22Rv1 (cell line): ENCODE results near the gene TPGS2.
A peak's percentile ranks its signal among the peaks of the same experiment; 100 is the strongest.
"Not testable (repeated sequence)": the region's sequence is repeated elsewhere in the genome, so short reads cannot be mapped to it uniquely, and the experiment has no call there.

Experiments
- H3K27ac ChIP-seq: fragments of 450-650 bp; 2 replicates; pipeline ENCODE4 v1.5.1; 2017
- ZFX ChIP-seq: fragments of 450-650 bp; IDR thresholded peaks from 2 replicates; pipeline ENCODE4 v1.6.1; 2017; ENCODE audit warnings: antibody characterized with exemption, borderline replicate concordance
- TF ChIP-seq, protein P1 (sequence below): fragments of 450-650 bp; IDR thresholded peaks from 2 replicates; pipeline ENCODE4 v1.5.1; 2017; ENCODE audit warnings: mild to moderate bottlenecking

The TPGS2 gene

DNA sequence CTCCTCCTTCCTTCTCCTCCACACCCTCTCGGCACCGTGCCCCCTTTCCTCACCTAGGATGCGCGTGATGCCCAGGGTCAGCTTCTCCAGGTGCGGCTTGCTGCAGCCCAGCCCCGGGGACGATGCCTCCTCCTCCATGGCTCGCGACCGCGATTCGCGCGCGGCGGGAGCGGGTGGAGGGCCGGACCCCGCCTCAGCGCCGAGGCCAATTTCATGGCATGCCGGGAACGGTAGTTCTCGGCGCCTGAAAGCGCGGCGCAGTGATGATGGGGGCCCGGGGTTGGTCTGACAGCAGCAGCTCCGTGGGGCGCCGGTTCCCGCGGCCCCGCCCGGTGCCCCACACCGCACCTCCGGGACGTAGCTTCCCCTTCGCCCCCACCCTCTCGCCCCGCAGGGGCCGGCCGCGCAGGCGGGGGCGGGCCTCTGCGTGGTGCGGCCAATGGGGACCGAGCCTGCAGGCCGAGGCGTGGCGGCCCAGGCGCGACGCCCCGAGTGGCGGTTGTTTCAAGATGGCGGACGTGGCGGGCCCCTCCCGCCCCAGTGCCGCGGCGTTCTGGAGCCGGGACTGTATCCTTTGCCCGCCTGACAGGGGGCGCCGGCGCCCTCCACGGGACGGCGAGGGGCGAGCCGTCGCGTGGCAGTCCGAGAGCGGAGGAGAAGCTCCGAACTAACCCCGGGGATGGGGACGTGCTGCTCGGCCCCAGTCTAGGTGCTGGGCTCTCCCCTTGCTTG lies at the start of gene TPGS2, which contains the start of gene KIAA1328:
Gene TPGS2, minus strand, starts transcription at position 373 of the 732 bp plus-strand sequence. Its CDS starts 235 bp downstream, at position 138.
Gene KIAA1328, plus strand, starts transcription at position 498 of the 732 bp plus-strand sequence. Its CDS starts 12 bp downstream, at position 510.
- no peak for TF ChIP-seq ZFX
- TF ChIP-seq, protein P1, sequence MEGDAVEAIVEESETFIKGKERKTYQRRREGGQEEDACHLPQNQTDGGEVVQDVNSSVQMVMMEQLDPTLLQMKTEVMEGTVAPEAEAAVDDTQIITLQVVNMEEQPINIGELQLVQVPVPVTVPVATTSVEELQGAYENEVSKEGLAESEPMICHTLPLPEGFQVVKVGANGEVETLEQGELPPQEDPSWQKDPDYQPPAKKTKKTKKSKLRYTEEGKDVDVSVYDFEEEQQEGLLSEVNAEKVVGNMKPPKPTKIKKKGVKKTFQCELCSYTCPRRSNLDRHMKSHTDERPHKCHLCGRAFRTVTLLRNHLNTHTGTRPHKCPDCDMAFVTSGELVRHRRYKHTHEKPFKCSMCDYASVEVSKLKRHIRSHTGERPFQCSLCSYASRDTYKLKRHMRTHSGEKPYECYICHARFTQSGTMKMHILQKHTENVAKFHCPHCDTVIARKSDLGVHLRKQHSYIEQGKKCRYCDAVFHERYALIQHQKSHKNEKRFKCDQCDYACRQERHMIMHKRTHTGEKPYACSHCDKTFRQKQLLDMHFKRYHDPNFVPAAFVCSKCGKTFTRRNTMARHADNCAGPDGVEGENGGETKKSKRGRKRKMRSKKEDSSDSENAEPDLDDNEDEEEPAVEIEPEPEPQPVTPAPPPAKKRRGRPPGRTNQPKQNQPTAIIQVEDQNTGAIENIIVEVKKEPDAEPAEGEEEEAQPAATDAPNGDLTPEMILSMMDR: peak; percentile 76
- H3K27ac ChIP-seq: peak within 1 kb of the TSS; percentile 71

DNA sequence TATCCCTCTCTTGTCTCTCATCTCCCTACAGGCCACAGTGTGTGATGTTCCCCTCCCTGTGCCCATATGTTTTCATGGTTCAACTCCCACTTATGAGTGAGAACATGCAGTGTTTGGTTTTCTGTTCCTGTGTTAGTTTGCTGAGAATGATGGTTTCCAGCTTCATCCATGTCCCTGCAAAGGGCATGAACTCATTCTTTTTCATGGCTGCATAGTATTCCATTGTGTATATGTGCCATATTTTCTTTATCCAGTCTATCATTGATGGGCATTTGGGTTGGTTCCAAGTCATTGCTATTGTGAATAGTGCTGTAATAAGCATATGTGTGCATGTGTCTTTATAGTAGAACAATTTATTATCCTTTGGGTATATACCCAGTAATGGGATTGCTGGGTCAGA lies 45.0 kb upstream of the TPGS2 start:
- H3K27ac ChIP-seq: not testable (repeated sequence)

GRCh38 chr18:36872329-36872728 lies 43.5 kb upstream of the TPGS2 start:
- no peak overlapping the region for H3K27ac ChIP-seq
- TF ChIP-seq, protein P1: no peak
- no peak for TF ChIP-seq ZFX

DNA sequence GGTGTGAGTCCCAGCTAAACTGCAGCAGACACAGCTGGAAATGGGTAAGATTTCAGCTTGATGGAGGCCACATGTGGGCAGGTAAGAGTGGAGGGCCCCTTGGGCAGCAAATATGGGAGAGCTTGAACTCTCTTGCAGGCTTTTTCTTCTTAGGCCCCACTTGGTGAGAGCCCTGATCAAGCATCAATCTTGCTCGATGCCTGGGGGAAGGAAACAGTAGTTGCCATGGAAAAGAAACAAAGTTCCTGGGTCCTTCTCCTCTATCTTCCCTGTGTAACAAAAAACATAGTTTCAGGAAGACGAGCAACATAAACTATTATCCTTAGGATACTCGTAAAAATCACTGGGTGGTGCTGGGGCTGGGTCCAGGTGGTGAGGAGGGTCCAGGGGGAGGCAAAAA lies 43.0 kb upstream of the TPGS2 start:
- TF ChIP-seq ZFX: no peak
- TF ChIP-seq, protein P1: no peak
- no peak overlapping the region for H3K27ac ChIP-seq

GRCh38 chr18:36867056-36867455 lies 38.3 kb upstream of the TPGS2 start:
- H3K27ac ChIP-seq: no peak overlapping the region
- TF ChIP-seq, protein P1: no peak
- TF ChIP-seq ZFX: no peak

- no peak overlapping the region for H3K27ac ChIP-seq
- TF ChIP-seq, protein P1: no peak
These were observed 33.4 kb upstream of the TPGS2 start for GRCh38 chr18:36862182-36862581.

DNA sequence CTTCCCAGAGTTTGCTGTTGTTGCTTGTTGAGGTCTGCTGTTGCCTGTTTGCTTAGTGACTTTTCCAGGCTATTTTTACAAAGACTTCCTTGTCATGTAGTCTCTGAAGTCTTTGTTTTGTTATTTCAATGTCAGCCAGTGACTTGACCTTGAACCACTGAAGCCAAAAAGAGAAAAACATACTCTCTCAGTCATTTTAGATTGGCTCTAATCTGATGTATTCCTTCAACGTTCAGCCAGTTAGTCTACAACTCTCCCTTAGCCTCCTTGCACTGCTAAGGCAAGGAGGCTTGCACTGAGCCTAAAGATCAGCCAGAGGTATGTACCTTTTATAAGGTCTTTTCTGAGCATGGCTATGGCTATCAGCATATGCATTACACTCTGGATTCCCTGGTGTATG lies 28.0 kb upstream of the TPGS2 start:
- H3K27ac ChIP-seq: no peak overlapping the region
- TF ChIP-seq, protein P1: no peak
- no peak for TF ChIP-seq ZFX

- TF ChIP-seq, protein P1: no peak
- no peak for TF ChIP-seq ZFX
- H3K27ac ChIP-seq: no peak overlapping the region
These were observed 22.4 kb upstream of the TPGS2 start for GRCh38 chr18:36851202-36851590.
